Measurements from ENCODE around the gene ZNF446. TPM values are rescaled to one million over a fixed set of nuclear protein-coding genes. Genes with fewer than 3 reads are reported as not detected.

Gene ZNF446
- total RNA-seq, 1 donor from 2014 or later, result 9.9 TPM

- no peak for TF ChIP-seq CTCF (IDR thresholded peaks at IDR 0.05; ENCODE audit: unreplicated experiment)
- peaks cover 21% of the 10 kb centered on the region for H3K36me3 Mint-ChIP-seq (ENCODE audit: low read depth, unreplicated experiment)
- peak overlapping the region; percentile 97 for H3K4me3 Mint-ChIP-seq (ENCODE audit: unreplicated experiment)
- peak overlapping the region; percentile 99 for H3K27ac Mint-ChIP-seq (ENCODE audit: unreplicated experiment)
- H3K9me3 Mint-ChIP-seq (ENCODE audit: unreplicated experiment), result no peaks in the 10 kb centered on the region
- DNase-seq (ENCODE audit: low spot score), result no peak
- H3K4me1 Mint-ChIP-seq (ENCODE audit: unreplicated experiment), result peaks cover 29% of the 10 kb centered on the region
- H3K27me3 Mint-ChIP-seq (ENCODE audit: unreplicated experiment), result peaks cover 22% of the 10 kb centered on the region
Observed at GRCh38 chr19:58520257-58520599, 44.1 kb downstream of the ZNF446 start.

GRCh38 chr19:58521651-58522050 is 45.5 kb downstream of the ZNF446 start:
- peaks cover 15% of the 10 kb centered on the region for H3K27me3 Mint-ChIP-seq (ENCODE audit: unreplicated experiment)
- peak overlapping the region; percentile 62 for H3K4me3 Mint-ChIP-seq (ENCODE audit: unreplicated experiment)
- no peaks in the 10 kb centered on the region for H3K9me3 Mint-ChIP-seq (ENCODE audit: unreplicated experiment)
- H3K27ac Mint-ChIP-seq (ENCODE audit: unreplicated experiment), result no peak overlapping the region
- peaks cover 14% of the 10 kb centered on the region for H3K36me3 Mint-ChIP-seq (ENCODE audit: low read depth, unreplicated experiment)
- H3K4me1 Mint-ChIP-seq (ENCODE audit: unreplicated experiment), result peaks cover 25% of the 10 kb centered on the region
- no peak for TF ChIP-seq CTCF (IDR thresholded peaks at IDR 0.05; ENCODE audit: unreplicated experiment)
- DNase-seq (ENCODE audit: low spot score), result no peak

- H3K9me3 Mint-ChIP-seq (ENCODE audit: unreplicated experiment), result no peaks in the 10 kb centered on the region
- no peak for TF ChIP-seq CTCF (IDR thresholded peaks at IDR 0.05; ENCODE audit: unreplicated experiment)
- H3K36me3 Mint-ChIP-seq (ENCODE audit: low read depth, unreplicated experiment), result peaks cover 14% of the 10 kb centered on the region
- peak overlapping the region; percentile 37 for H3K27ac Mint-ChIP-seq (ENCODE audit: unreplicated experiment)
- H3K4me3 Mint-ChIP-seq (ENCODE audit: unreplicated experiment), result no peak overlapping the region
- H3K4me1 Mint-ChIP-seq (ENCODE audit: unreplicated experiment), result peaks cover 25% of the 10 kb centered on the region
- no peak for DNase-seq (ENCODE audit: low spot score)
- peaks cover 19% of the 10 kb centered on the region for H3K27me3 Mint-ChIP-seq (ENCODE audit: unreplicated experiment)
Observed at GRCh38 chr19:58522709-58523108, 46.6 kb downstream of the ZNF446 start.

- no peak for DNase-seq (ENCODE audit: low spot score)
- Mint-ChIP-seq H3K4me3 (ENCODE audit: unreplicated experiment) (no peak overlapping the region), H3K9me3 (ENCODE audit: unreplicated experiment) (no peaks in the 10 kb centered on the region), H3K27me3 (ENCODE audit: unreplicated experiment) (peaks cover 9% of the 10 kb centered on the region), H3K4me1 (ENCODE audit: unreplicated experiment) (no peaks in the 10 kb centered on the region), H3K27ac (ENCODE audit: unreplicated experiment) (no peak overlapping the region), H3K36me3 (ENCODE audit: low read depth, unreplicated experiment) (no peaks in the 10 kb centered on the region)
- no peak for TF ChIP-seq CTCF (IDR thresholded peaks at IDR 0.05; ENCODE audit: unreplicated experiment)
Observed at GRCh38 chr19:58529405-58529804, 53.3 kb downstream of the ZNF446 start.

Other genes starting within 250 kb of the ZNF446 start
- 44.3 TPM for gene ZNF544, start 247.4 kb upstream of the ZNF446 start, total RNA-seq (ENCODE audit: unreplicated experiment)
- gene ZNF8, start 197.4 kb upstream of the ZNF446 start, total RNA-seq (ENCODE audit: unreplicated experiment), result 11.2 TPM
- gene ERVK3-1, start 171.0 kb upstream of the ZNF446 start, total RNA-seq (ENCODE audit: unreplicated experiment), result 40.6 TPM
- 3.2 TPM for gene ZSCAN22, start 149.4 kb upstream of the ZNF446 start, total RNA-seq (ENCODE audit: unreplicated experiment)
- gene A1BG, start 122.9 kb upstream of the ZNF446 start, total RNA-seq (ENCODE audit: unreplicated experiment), result 41.9 TPM
- gene ZNF497, start 113.6 kb upstream of the ZNF446 start, total RNA-seq (ENCODE audit: unreplicated experiment), result 3.6 TPM
- 4.5 TPM for gene ZNF837, start 95.3 kb upstream of the ZNF446 start, total RNA-seq (ENCODE audit: unreplicated experiment)
- gene RPS5, start 89.1 kb upstream of the ZNF446 start, total RNA-seq (ENCODE audit: unreplicated experiment), result 1,047 TPM
- gene RNF225, start 80.7 kb upstream of the ZNF446 start, total RNA-seq (ENCODE audit: unreplicated experiment), result not detected
- 6.0 TPM for gene ZNF584, start 67.7 kb upstream of the ZNF446 start, total RNA-seq (ENCODE audit: unreplicated experiment)
- 1.2 TPM for gene ZNF132, start 36.2 kb upstream of the ZNF446 start, total RNA-seq (ENCODE audit: unreplicated experiment)
- gene ZNF324B, start 24.7 kb upstream of the ZNF446 start, total RNA-seq (ENCODE audit: unreplicated experiment), result 5.2 TPM
- gene ZNF324, start 9.3 kb upstream of the ZNF446 start, total RNA-seq (ENCODE audit: unreplicated experiment), result 10.5 TPM
- gene SLC27A5, start 35.6 kb downstream of the ZNF446 start, total RNA-seq (ENCODE audit: unreplicated experiment), result 4.7 TPM
- gene ZBTB45, start 43.5 kb downstream of the ZNF446 start, total RNA-seq (ENCODE audit: unreplicated experiment), result 22.2 TPM
- gene TRIM28, start 67.7 kb downstream of the ZNF446 start, total RNA-seq (ENCODE audit: unreplicated experiment), result 457 TPM
- gene CHMP2A, start 78.8 kb downstream of the ZNF446 start, total RNA-seq (ENCODE audit: unreplicated experiment), result 130 TPM
- 81.6 TPM for gene UBE2M, start 82.3 kb downstream of the ZNF446 start, total RNA-seq (ENCODE audit: unreplicated experiment)
- 18.6 TPM for gene MZF1, start 97.0 kb downstream of the ZNF446 start, total RNA-seq (ENCODE audit: unreplicated experiment)

Data from endothelial cell (in vitro differentiated cells).